ENCODE results near the gene NUP93.
"Not testable (repeated sequence)": the region's sequence is repeated elsewhere in the genome, so short reads cannot be mapped to it uniquely, and the experiment has no call there.

The NUP93 gene

GRCh38 chr16:56868175-56868574 is 138.2 kb downstream of the NUP93 start:
- no peak for DNase-seq (ENCODE audit: low read depth, low spot score)

GRCh38 chr16:56868766-56869165 is 138.8 kb downstream of the NUP93 start:
- DNase-seq (ENCODE audit: low read depth, low spot score), result not testable (repeated sequence)

- DNase-seq (ENCODE audit: low read depth, low spot score), result no peak
These were observed 139.8 kb downstream of the NUP93 start for GRCh38 chr16:56869513-56870275.

GRCh38 chr16:56870276-56870888 is 140.5 kb downstream of the NUP93 start:
- DNase-seq (ENCODE audit: low read depth, low spot score), result no peak

GRCh38 chr16:56871172-56871593 is 141.3 kb downstream of the NUP93 start:
- no peak for DNase-seq (ENCODE audit: low read depth, low spot score)

- DNase-seq (ENCODE audit: low read depth, low spot score), result no peak
These were observed 143.0 kb downstream of the NUP93 start for GRCh38 chr16:56872863-56873391.

- no peak for DNase-seq (ENCODE audit: low read depth, low spot score)
These were observed 144.9 kb downstream of the NUP93 start for GRCh38 chr16:56874800-56875199.

- DNase-seq (ENCODE audit: low read depth, low spot score), result no peak
These were observed 146.1 kb downstream of the NUP93 start for GRCh38 chr16:56876048-56876447.

GRCh38 chr16:56877486-56878182 is 147.7 kb downstream of the NUP93 start:
- no peak for DNase-seq (ENCODE audit: low read depth, low spot score)

- no peak for DNase-seq (ENCODE audit: low read depth, low spot score)
These were observed 148.4 kb downstream of the NUP93 start for GRCh38 chr16:56878282-56878854.

- no peak for DNase-seq (ENCODE audit: low read depth, low spot score)
These were observed 149.3 kb downstream of the NUP93 start for GRCh38 chr16:56879276-56879675.

GRCh38 chr16:56880176-56880575 is 150.2 kb downstream of the NUP93 start:
- no peak for DNase-seq (ENCODE audit: low read depth, low spot score)

GRCh38 chr16:56880685-56881084 is 150.8 kb downstream of the NUP93 start:
- no peak for DNase-seq (ENCODE audit: low read depth, low spot score)

GRCh38 chr16:56882077-56882800 is 152.3 kb downstream of the NUP93 start:
- no peak for DNase-seq (ENCODE audit: low read depth, low spot score)

- no peak for DNase-seq (ENCODE audit: low read depth, low spot score)
These were observed 153.7 kb downstream of the NUP93 start for GRCh38 chr16:56883586-56883985.

- DNase-seq (ENCODE audit: low read depth, low spot score), result no peak
These were observed 154.2 kb downstream of the NUP93 start for GRCh38 chr16:56884026-56884582.

GRCh38 chr16:56884929-56885328 is 155.0 kb downstream of the NUP93 start:
- DNase-seq (ENCODE audit: low read depth, low spot score), result not testable (repeated sequence)

GRCh38 chr16:56885446-56886162 is 155.7 kb downstream of the NUP93 start:
- DNase-seq (ENCODE audit: low read depth, low spot score), result no peak

GRCh38 chr16:56886296-56886695 is 156.4 kb downstream of the NUP93 start:
- DNase-seq (ENCODE audit: low read depth, low spot score), result no peak

- no peak for DNase-seq (ENCODE audit: low read depth, low spot score)
These were observed 156.9 kb downstream of the NUP93 start for GRCh38 chr16:56886826-56887225.

Measured in smooth muscle cell of the brain vasculature (primary cell).